Epithelial cell of prostate (primary cell): Measurements from ENCODE around the gene MYRIP.

Source experiments
- DNase-seq: peaks from one replicate; pipeline ENCODE4 v3.0.0-alpha.2; 2011; ENCODE audit warnings: low read depth, low spot score
- H3K27ac ChIP-seq: fragments of 450-650 bp; 2 replicates; pipeline ENCODE4 v1.5.1; 2017; ENCODE audit warnings: mild to moderate bottlenecking

The MYRIP gene

GRCh38 chr3:40167958-40168357 is 358.5 kb downstream of the MYRIP start:
- no peak overlapping the region for H3K27ac ChIP-seq
- DNase-seq: no peak

GRCh38 chr3:40169983-40170382 is 360.6 kb downstream of the MYRIP start:
- no peak for DNase-seq
- no peak overlapping the region for H3K27ac ChIP-seq

GRCh38 chr3:40170395-40170794 is 361.0 kb downstream of the MYRIP start:
- H3K27ac ChIP-seq: no peak overlapping the region
- DNase-seq: no peak

- no peak overlapping the region for H3K27ac ChIP-seq
- DNase-seq: no peak
Observed at GRCh38 chr3:40172560-40172959, 363.2 kb downstream of the MYRIP start.

GRCh38 chr3:40173227-40173721 is 363.9 kb downstream of the MYRIP start:
- no peak for DNase-seq
- H3K27ac ChIP-seq: no peak overlapping the region

GRCh38 chr3:40178012-40178594 is 368.7 kb downstream of the MYRIP start:
- H3K27ac ChIP-seq: no peak overlapping the region
- DNase-seq: no peak

GRCh38 chr3:40179016-40179415 is 369.6 kb downstream of the MYRIP start:
- H3K27ac ChIP-seq: no peak overlapping the region
- peak; percentile 18 for DNase-seq

GRCh38 chr3:40181182-40181581 is 371.8 kb downstream of the MYRIP start:
- H3K27ac ChIP-seq: no peak overlapping the region
- no peak for DNase-seq

- no peak for DNase-seq
- no peak overlapping the region for H3K27ac ChIP-seq
Observed at GRCh38 chr3:40185029-40185695, 375.8 kb downstream of the MYRIP start.

- H3K27ac ChIP-seq: no peak overlapping the region
- DNase-seq: no peak
Observed at GRCh38 chr3:40186508-40186907, 377.1 kb downstream of the MYRIP start.

- no peak for DNase-seq
- H3K27ac ChIP-seq: no peak overlapping the region
Observed at GRCh38 chr3:40187945-40188344, 378.5 kb downstream of the MYRIP start.

GRCh38 chr3:40189118-40189517 is 379.7 kb downstream of the MYRIP start:
- DNase-seq: no peak
- H3K27ac ChIP-seq: no peak overlapping the region

- H3K27ac ChIP-seq: no peak overlapping the region
- no peak for DNase-seq
Observed at GRCh38 chr3:40190056-40190455, 380.6 kb downstream of the MYRIP start.

GRCh38 chr3:40191251-40191650 is 381.8 kb downstream of the MYRIP start:
- no peak overlapping the region for H3K27ac ChIP-seq
- no peak for DNase-seq

GRCh38 chr3:40191850-40192448 is 382.5 kb downstream of the MYRIP start:
- DNase-seq: no peak
- H3K27ac ChIP-seq: no peak overlapping the region

- DNase-seq: no peak
Observed at GRCh38 chr3:40192628-40193027, 383.2 kb downstream of the MYRIP start.

GRCh38 chr3:40196966-40197365 is 387.6 kb downstream of the MYRIP start:
- no peak overlapping the region for H3K27ac ChIP-seq
- DNase-seq: no peak

More at GRCh38 chr3:40192628-40193027, 383.2 kb downstream of the MYRIP start:
- H3K27ac ChIP-seq: no peak overlapping the region

- no peak overlapping the region for H3K27ac ChIP-seq
- DNase-seq: no peak
Observed at GRCh38 chr3:40200692-40201316, 391.4 kb downstream of the MYRIP start.

- no peak for DNase-seq
- H3K27ac ChIP-seq: no peak overlapping the region
Observed at GRCh38 chr3:40201770-40202169, 392.4 kb downstream of the MYRIP start.

GRCh38 chr3:40206522-40206921 is 397.1 kb downstream of the MYRIP start:
- no peak overlapping the region for H3K27ac ChIP-seq

GRCh38 chr3:40207796-40208195 is 398.4 kb downstream of the MYRIP start:
- H3K27ac ChIP-seq: no peak overlapping the region
- no peak for DNase-seq

More at GRCh38 chr3:40206522-40206921, 397.1 kb downstream of the MYRIP start:
- DNase-seq: no peak
